WERI-Rb-1 (cell line): ENCODE results near the gene SKA1.

Experiments used
- DNase-seq: peaks from one replicate; pipeline ENCODE4 v3.0.0-alpha.2; 2020
- H3K27ac ChIP-seq: fragments of 250-450 bp; sonication (Bioruptor Pico); 2 replicates; pipeline ENCODE4 v1.5.1; 2020; ENCODE audit warnings: mild to moderate bottlenecking, moderate library complexity
- H3K27me3 ChIP-seq: fragments of 250-450 bp; sonication (Bioruptor Pico); 2 replicates; pipeline ENCODE4 v1.5.1; 2021; ENCODE audit warnings: mild to moderate bottlenecking, low read depth, moderate library complexity; ENCODE audit not compliant: insufficient read depth, severe bottlenecking
- H3K36me3 ChIP-seq: fragments of 250-450 bp; sonication (Bioruptor Pico); 2 replicates; pipeline ENCODE4 v1.5.1; 2020; ENCODE audit warnings: mild to moderate bottlenecking, moderate library complexity
- H3K4me3 ChIP-seq: 2 replicates; pipeline ENCODE4 v1.5.1; 2011; ENCODE audit warnings: low read depth, mild to moderate bottlenecking, control low read depth, low read length
- H3K9me3 ChIP-seq: fragments of 250-450 bp; sonication (Bioruptor Pico); 2 replicates; pipeline ENCODE4 v1.5.1; 2021; ENCODE audit warnings: mild to moderate bottlenecking, moderate library complexity; ENCODE audit not compliant: severe bottlenecking
- CTCF ChIP-seq: IDR thresholded peaks from 2 replicates; pipeline ENCODE4 v1.5.1; 2011; ENCODE audit warnings: low read depth, mild to moderate bottlenecking, control low read depth, inconsistent platforms, low read length

Gene SKA1

GRCh38 chr18:50374753-50375391 lies at the start of gene SKA1:
SKA1 (plus strand) TSS chr18:50375046; CDS start chr18:50375831, 785 bp downstream.
- H3K27ac ChIP-seq, result peak within 1 kb of the TSS; percentile 89
- TF ChIP-seq CTCF, result no peak

GRCh38 chr18:50327983-50328382 lies 46.9 kb upstream of the SKA1 start:
- peaks cover 10% of the 10 kb centered on the region for H3K9me3 ChIP-seq
- DNase-seq, result no peak
- H3K27ac ChIP-seq, result no peak overlapping the region
- H3K36me3 ChIP-seq, result no peaks in the 10 kb centered on the region
- H3K27me3 ChIP-seq, result no peaks in the 10 kb centered on the region
- no peak overlapping the region for H3K4me3 ChIP-seq
- TF ChIP-seq CTCF, result no peak

More at GRCh38 chr18:50374753-50375391, at the start of gene SKA1:
- Histone ChIP-seq H3K9me3 (peaks cover 9% of the 10 kb centered on the region), H3K36me3 (peaks cover 23% of the 10 kb centered on the region), H3K27me3 (no peaks in the 10 kb centered on the region), H3K4me3 (peak within 1 kb of the TSS; percentile 99)
- peak; percentile 99 for DNase-seq

- Histone ChIP-seq H3K4me3 (no peak overlapping the region), H3K36me3 (no peaks in the 10 kb centered on the region), H3K9me3 (peaks cover 10% of the 10 kb centered on the region), H3K27me3 (no peaks in the 10 kb centered on the region), H3K27ac (no peak overlapping the region)
- no peak for DNase-seq
- no peak for TF ChIP-seq CTCF
Observed at GRCh38 chr18:50330176-50330575, 44.7 kb upstream of the SKA1 start.

- Histone ChIP-seq H3K4me3 (no peak overlapping the region), H3K36me3 (no peaks in the 10 kb centered on the region), H3K27me3 (no peaks in the 10 kb centered on the region), H3K27ac (no peak overlapping the region), H3K9me3 (peaks cover 10% of the 10 kb centered on the region)
- no peak for TF ChIP-seq CTCF
- DNase-seq, result no peak
Observed at GRCh38 chr18:50331691-50332090, 43.2 kb upstream of the SKA1 start.

- Histone ChIP-seq H3K27ac (no peak overlapping the region), H3K9me3 (peaks cover 10% of the 10 kb centered on the region), H3K4me3 (no peak overlapping the region), H3K27me3 (no peaks in the 10 kb centered on the region), H3K36me3 (no peaks in the 10 kb centered on the region)
- DNase-seq, result no peak
- no peak for TF ChIP-seq CTCF
Observed at GRCh38 chr18:50334546-50335152, 40.2 kb upstream of the SKA1 start.
